GM20000 (cell line): ENCODE measurements around the gene SLC5A5.

Experiments used
- DNase-seq: peaks from one replicate; pipeline ENCODE4 v3.0.0; 2012; ENCODE audit warnings: low spot score
- TF ChIP-seq, protein P1 (sequence below): IDR thresholded peaks from 2 replicates; pipeline ENCODE4 v1.5.1; 2012; ENCODE audit warnings: mild to moderate bottlenecking, control low read depth; ENCODE audit errors: extremely low read depth, missing control alignments

Gene SLC5A5

DNA sequence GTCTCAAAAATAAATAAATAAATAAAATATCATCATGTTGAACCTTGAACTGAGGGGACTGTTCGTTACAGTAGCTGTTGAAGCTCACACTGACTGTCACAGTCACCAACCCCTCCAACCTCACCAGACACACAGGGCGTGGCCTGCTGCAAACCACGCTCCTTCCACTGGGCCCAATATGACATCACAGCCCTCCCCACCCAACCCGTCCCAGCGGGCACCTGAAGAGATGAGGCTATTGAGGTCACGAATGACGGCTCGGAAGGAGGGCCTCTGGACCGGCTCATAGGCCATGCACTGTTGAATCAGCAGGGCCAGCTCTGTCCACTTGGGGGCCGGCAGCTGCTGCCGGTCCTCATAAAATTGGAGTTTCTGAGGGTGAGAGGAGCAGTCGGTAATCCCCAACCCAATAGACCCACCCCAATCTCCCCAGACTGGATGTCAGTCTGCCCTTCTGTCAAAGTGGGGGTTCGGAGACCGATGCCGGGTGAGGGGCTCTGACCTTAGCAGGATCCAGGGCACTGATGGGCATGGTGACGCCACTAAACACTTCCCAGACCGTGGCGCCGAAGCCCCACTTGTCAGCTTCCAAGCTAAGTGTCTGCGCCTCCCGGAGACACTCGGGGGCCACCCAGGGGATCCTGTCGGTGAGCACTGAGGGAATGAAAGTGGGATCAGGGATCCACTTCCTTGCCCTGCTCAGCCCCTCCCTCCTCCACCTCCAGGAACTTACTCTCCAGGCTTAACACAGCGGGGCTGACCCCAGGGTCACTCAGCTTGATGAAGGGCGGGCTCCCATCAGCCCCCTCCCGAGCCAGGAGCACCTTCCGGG is 37.2 kb upstream of the SLC5A5 start:
- no peak for DNase-seq
- TF ChIP-seq, protein P1, sequence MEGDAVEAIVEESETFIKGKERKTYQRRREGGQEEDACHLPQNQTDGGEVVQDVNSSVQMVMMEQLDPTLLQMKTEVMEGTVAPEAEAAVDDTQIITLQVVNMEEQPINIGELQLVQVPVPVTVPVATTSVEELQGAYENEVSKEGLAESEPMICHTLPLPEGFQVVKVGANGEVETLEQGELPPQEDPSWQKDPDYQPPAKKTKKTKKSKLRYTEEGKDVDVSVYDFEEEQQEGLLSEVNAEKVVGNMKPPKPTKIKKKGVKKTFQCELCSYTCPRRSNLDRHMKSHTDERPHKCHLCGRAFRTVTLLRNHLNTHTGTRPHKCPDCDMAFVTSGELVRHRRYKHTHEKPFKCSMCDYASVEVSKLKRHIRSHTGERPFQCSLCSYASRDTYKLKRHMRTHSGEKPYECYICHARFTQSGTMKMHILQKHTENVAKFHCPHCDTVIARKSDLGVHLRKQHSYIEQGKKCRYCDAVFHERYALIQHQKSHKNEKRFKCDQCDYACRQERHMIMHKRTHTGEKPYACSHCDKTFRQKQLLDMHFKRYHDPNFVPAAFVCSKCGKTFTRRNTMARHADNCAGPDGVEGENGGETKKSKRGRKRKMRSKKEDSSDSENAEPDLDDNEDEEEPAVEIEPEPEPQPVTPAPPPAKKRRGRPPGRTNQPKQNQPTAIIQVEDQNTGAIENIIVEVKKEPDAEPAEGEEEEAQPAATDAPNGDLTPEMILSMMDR: no peak

DNA sequence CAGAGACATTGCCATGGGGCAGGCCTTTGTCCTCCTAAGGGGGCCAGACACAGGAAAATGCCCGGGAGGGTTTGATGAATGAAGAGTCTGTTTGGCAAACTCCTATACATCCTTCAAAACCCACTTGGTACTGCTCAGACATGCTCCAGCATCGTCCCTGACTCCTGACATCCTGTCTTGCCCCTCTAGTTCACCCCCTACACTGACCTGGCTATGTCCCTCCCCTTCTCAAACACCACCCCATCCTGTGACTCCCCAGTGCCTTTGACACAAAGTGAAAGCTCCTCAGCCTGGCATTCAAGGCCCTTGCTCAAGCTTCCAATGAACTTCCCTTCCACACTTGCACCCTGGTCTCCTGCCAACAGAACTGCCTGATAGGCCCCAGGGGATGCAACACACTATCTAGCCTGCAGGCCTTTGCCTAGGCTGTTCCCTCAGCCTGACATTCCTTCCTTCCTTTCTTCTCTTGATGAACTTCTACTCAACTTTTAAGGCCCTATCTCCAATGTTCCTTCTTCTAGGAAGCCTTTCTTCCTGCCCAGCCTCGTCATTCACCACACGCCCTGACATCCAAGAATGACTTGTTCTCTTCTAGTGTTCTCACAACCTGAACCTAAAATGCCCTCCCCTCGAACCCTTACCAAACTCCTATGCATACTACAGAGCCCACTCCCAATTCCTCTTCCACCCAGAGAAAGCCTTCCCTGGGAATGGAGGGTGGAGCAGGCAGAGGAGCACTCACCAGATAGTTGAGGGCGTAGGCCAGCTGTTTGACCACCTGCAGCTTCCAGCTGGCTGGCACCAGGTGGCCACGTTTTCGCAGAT is 36.4 kb upstream of the SLC5A5 start:
- no peak for DNase-seq
- TF ChIP-seq, protein P1: no peak

DNA sequence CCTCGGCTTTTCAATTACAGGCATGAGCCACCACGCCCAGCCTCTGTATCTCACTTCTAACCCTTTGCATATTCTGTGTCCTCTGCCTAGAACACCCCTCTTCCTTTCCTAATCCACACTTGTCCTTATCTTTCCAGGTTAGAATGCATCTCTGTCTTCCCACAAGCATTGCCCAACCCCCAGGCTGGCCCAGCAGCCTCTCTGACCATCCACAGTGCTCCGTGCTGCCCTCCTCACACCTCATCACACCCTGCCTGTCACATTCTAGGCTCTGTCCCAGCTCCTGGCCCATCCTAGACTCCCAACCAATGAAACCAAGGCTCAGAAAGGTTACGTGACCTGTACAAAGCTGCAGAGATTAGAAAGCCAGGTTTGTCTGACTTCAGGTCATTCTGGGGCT is 35.2 kb upstream of the SLC5A5 start:
- TF ChIP-seq, protein P1: no peak

DNA sequence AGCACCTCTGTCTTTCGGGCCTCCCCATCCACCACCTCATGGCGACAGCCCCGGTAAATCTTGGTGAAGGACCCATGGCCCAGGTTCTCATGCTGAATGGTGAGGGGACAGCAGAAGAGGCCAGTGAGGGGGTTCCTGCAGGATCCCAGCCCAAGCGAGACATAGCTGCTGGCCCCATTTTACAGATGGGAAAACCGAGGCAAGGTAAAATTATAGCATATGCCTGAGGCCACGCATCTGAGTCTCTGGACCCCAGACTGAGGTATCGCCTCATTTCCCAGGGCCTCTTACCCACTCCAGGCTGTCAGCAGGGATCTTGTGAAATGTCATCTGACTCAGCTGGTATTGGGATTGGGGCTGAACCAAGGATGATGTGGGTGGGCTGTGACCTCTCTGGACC is 33.8 kb upstream of the SLC5A5 start:
- DNase-seq: no peak
- TF ChIP-seq, protein P1: no peak

More for the DNA sequence above, 35.2 kb upstream of the SLC5A5 start:
- DNase-seq: no peak

DNA sequence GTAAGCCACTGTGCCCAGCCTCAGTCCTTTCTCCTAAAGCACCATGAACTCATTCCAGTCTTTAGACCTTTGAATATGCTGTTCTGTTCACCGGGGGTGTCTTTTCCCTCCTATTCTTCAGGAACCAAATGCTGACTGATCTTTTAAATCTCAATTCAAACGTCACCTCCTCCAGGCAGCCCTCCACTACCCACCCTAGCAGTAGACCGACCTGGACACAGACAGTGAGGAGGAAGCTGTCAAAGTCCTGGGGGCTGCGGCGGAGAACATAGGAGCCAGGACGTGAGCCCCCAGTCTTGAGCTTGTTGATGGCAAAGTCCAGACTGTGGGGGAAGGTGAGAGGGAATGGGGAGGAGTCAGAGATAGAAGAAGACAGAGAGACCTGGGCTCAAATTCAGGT is 31.7 kb upstream of the SLC5A5 start:
- TF ChIP-seq, protein P1: no peak
- DNase-seq: no peak

DNA sequence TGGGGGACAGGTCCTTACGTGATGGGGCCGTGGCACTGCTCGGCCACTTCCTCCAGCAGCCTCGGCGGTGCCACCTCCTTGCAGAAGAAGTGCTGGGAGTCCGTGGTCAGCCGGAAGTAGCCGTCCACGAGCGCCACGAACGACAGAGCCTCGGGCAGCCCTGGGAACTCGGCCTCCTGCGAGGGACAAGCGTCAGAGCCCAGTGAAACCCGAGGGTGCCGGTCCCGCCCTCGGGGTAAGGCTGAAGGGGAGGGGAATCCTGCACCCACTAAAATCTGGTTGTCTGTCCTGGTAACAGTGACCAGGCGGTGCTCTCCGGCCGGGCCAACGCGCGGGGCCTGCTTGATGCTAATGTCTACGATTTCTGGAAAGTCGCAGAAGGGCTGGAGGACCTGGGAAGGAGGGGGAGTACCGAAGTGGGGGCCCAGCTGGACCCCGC is 30.4 kb upstream of the SLC5A5 start:
- DNase-seq: no peak
- TF ChIP-seq, protein P1: no peak

DNA sequence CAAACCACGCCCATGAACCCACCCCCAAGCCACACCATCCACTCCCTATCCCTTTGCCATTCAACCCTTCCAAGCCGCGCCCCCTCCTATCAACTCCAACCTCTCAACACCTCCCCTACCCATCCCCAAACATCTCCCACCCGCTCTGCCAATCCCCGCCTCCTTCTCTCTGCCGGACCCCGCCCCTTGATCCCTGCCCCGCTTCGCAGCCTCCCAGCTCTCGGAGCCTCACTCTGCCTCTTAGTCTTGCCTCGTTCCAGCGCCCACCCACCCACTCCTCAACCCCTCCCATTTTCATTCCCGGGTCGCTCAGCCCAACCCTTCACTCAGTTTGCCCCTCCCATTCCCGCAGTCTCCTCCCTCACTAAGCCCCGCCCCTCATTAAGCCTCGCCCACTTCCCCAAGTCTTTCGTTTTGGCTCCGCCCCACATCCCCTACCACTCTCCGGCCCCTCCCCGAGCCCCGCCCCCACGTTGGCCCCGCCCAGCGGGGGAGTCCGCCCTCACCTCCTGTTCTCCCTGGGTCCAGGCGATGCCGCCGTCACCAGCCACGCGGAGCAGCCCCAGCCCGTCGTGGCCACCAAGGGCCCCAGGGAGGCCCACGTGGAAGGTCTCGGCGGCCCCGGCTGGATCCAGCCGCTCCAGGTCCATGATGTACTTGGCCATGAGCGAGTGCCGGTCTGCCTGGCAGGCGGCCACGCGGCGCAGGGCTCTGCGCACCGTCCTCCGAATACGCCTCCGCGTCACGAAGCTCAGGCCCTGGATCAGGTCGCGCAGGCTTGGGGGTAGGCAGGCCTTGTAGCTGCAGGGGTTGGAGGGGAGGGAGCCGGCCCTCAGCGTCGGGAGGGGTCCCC is 29.7 kb upstream of the SLC5A5 start:
- DNase-seq: peak; percentile 72
- TF ChIP-seq, protein P1: no peak
